Amniotic stem cell (primary cell): ENCODE data around the gene MPPED1.
A peak's percentile ranks its signal among the peaks of the same experiment; 100 is the strongest.

Experiments
- DNase-seq: peaks from one replicate; lab custom pipeline; 2025; lab: John Stamatoyannopoulos, UW

Gene MPPED1, protein sequence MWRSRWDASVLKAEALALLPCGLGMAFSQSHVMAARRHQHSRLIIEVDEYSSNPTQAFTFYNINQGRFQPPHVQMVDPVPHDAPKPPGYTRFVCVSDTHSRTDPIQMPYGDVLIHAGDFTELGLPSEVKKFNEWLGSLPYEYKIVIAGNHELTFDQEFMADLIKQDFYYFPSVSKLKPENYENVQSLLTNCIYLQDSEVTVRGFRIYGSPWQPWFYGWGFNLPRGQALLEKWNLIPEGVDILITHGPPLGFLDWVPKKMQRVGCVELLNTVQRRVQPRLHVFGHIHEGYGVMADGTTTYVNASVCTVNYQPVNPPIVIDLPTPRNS

DNA sequence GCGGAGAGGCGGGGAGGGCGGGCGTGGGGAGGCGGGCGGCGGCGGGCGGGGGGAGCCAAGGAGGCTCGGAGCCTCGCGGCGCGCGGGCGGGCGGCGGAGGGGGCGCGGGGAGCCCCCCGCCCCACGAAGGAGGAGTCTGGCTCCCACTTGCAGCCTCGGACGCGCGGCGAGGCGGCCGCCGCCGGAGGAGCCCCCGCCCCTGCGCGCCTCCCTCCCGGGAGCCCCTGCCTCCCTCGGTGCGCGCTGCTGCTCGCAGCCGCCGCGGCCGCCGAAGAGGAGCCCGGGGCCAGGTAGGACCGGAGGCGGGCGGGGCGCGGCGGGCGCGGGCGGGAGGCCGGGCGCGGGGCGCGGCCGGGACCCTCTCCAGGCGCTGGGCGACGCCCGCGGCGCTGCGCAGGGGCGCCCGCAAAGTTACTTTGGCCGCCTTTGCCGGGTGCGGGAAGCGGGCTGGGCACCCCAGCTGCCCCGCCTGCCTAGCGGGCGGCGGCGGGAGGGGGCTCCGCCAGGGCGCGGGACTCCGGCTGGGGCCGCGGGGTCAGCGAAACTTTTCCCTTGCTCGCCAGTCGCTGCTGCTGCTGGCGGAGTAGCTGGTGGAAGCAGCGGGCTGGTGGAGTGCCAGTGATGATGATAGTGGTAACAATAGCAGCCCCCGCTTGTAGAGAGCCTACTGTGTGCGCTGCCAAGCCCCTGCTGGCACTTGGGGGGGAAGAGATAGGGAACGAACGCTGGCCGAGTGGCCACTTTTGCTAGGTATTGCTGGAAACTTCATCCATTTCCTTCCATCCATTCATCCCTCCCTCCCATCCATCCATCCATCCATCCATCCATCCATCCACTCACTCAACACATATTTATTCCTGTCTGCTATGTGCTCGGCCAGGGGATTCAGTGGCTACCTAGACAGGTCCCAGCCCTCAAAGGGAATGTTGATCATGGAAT lies at the start of gene MPPED1:
TSS of gene MPPED1 (plus strand) at position 146 of the 939 bp plus-strand sequence. CDS start 12,972 bp downstream, outside the sequence.
- DNase-seq, result no peak

DNA sequence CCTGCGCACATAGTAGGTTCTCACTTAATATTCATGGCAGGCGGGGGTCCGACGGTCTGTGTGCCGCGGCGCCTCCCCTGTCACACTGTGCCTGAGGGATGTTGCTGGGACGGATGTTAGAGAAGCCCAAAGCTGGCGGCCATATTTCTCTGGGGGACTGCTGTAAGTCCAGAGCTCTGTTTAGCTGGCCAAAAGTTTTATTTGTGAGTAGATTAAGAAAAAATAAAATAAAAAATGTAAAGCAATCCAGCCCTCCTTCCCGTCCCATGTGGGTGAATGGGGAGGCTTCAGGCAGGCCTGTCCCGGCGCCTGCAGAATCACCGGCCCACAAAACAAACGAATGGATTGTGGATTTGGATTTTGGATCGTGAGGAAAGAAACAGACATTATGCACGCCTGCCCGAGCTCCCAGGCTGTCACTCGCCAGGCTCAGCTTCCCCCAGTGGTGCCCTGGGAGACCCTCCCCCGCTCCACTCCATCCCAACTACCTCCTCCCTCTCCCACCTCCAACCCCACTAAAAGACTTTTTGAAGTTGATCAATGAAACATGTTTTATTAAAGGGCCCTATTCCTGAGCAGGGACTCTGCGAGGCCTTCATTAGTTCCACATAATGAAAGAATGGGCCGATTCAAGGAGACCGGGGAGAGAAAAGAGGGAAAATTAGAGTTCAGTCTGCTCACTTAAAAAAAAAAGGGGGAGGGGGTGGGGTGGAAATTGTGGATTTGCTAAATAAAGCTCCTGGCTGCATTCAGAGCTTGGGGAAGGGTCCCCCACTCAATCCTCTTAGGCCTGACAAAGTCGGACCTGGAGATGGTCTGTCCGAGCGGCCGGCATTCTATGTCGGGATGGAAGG lies 48.3 kb upstream of the MPPED1 start:
- no peak for DNase-seq

DNA sequence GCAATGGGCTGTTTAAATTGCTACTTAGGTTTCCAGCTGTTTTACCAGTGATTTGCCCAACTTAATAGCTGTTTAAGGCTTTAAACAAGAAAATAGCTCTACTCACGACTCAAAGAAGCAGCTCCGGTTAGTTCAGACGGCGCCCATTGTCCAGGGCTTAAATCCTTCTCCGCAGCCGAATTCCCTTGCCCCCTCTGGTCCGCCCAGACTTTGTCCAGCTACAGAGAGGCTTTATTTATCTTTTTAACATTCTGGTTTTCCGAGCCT lies 47.7 kb upstream of the MPPED1 start:
- no peak for DNase-seq

DNA sequence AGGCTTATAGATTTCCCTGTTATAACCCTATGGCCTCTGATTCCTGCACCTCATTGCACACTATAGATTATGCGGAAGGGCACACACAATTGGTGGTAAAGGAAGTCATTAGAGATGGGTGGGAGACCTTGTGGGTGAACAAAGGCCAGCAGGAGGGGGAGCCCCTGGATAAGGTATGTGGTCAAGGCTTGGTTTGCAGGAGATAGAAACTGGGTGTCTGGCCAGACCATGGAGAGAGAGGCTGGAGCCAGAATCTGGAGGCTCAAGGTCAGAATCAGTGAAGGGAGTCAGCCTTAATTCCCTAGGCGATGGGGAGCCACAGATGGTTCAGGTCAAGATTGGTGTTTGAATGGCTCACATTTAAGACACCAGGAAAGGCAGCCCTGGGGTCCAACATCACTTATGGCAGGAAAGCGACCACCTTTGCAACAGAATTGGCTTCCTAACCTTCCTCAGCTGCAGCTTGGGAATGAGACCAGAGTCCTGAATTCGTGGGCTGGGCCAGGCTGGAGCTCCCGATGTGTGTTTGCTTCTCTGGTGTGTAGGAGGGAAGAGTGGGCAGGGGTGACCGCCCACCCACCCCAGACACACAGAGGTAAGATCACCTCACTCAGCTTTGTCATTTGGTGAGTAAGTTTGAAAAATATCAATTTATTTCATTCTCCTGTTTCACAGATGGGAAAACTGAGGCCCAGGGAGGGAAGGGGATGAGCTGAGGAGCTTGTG lies 45.9 kb upstream of the MPPED1 start:
- DNase-seq, result no peak

DNA sequence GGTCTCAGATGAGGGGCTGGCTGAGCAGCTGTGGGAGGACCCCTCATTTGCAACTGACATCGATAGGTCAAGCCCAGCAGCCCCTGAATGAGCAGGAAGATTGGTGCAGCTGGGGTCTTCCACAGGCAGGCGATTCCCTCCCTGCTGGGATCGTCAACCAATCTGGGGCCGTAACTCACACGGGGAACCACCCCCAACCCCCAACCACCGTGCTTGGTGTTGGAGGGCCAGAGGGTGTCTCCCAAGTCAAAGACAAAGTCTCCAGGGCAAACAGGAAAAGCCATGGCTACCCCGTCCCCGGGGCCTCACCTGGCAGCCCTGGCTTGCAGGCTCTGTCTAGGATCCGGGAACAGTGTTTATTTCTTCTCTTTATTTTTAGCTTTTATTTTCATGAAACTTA lies 41.8 kb upstream of the MPPED1 start:
- no peak for DNase-seq

DNA sequence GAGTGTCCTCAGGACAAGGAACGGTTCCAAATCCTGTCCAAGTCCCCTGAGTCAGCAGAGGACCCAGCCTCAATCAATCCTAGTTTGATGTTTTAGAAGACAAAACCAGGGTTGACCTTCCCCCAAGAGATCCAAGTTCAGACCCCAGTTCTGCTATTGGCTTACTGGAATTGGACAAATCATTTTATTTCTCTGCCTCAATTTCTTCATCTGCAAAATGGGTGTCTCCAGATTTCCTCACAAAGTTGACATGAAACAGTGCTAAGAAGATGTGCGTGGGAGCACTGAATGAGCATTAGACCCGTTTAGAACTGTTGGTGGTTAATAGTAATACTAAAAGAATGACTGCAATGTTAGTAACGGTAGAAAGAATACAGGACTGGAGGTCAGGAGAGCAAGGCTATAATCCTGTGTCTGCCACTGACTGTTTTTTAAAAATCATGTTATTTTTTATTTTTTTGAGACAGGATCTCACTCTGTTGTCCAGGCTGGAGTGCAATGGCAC lies 35.8 kb upstream of the MPPED1 start:
- DNase-seq, result no peak

DNA sequence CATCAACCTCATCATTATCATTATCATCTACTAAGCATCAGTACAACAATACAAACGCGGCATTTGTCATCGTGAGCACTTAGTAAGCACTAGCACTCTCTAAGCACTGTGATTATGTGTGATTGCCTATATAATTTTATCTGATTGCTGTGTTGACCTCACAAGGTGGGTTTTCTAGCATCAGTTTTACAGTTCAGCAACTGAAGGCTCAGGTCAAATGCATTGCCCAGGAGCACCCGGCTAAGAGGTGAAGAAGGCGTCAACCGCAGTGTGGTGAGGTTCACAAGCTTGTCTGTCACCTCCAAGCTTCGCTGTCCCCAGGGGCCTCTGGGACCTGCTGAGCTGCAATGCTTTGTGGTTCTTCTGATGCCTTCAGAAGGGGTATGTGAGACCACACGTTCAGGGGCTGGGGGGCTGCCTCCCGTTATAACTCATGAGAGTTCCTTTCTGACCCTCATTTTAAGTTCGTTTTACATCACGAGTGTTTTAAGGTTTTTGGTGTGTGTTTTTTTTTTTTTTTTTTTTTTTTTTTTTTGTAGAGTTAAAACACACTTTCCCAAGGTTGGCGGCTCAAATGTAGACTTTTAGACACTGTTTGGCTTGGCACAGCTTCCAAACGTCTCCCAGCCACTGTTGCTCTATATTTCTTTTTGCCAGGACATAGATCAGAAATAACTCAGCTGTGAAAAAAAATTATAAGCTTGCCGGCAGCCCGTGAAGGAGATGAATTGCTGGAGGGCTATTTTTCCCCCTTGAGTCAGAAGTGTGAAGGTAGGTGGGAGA lies 34.9 kb upstream of the MPPED1 start:
- DNase-seq, result no peak

DNA sequence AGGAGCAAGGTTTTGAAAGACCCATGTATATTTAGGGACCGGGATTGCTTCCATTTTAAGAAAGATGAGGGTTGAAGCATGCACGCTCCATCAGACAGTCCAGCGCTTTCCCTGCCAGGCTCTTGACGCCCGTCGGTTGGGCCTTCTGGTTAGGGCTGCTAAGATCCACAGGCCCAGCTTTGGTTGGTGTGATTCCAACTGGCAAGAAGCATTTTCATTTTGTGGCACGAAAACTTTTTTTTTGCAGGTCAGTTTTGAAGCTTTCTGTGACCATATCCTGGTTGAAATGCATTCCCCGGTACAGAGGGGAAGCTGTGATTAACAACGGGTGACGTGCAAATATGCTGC lies 34.3 kb upstream of the MPPED1 start:
- no peak for DNase-seq

DNA sequence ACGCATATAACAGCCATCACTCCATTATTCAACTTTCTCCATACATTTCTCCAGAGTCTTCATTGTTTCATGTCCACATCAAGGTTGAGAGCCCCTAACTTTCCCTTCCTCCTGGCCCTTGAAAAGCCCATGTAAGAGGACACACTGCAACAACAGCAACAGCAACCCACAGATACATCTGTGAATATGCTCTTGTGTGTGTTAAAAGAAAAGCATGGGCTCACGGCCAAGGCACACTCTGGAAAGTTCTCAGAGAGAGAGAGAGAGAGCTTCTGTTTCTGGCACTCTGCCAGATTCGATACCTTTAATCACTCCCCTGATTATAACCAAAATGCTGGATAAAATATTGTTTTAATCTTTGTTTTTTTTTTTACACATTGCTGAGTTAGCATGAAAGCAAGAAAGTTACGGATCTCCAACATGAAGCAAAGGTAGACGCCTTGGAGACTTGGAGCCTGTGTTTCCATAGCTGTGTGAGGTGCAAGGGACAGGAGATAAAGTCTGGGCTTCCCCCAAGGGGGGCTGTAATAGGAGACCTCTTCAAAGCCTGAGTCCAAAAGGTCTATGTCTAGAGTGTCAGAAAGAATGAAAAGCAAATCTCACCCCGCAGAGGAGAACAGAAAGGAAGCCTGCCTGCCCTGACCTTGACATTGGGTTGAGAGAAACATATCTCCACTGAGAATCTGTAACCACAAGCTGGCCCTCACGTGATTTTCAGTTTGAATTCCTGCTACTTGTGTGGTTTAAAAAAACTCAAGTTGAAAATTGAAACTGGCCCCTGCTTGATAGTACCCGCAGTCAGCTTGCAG lies 33.7 kb upstream of the MPPED1 start:
- DNase-seq, result no peak

DNA sequence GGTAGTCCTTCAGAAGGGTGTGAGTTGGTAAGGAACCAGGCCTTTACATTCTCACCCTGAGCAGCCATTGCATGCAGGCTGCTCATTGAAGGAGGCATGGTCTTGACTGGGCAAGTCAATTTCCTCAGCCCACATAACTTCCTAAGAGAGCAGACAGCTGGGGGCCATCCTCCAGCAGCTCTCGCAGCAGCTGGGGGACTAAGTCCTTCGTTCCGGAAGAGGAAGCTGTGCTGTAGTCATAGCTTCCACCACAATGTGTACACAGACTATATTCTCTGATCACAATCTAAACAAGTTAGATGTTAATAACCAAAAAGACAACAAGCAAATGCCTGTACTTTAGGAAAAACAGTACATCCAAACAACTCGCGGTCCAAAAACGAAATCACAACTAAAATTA lies 30.1 kb upstream of the MPPED1 start:
- no peak for DNase-seq

DNA sequence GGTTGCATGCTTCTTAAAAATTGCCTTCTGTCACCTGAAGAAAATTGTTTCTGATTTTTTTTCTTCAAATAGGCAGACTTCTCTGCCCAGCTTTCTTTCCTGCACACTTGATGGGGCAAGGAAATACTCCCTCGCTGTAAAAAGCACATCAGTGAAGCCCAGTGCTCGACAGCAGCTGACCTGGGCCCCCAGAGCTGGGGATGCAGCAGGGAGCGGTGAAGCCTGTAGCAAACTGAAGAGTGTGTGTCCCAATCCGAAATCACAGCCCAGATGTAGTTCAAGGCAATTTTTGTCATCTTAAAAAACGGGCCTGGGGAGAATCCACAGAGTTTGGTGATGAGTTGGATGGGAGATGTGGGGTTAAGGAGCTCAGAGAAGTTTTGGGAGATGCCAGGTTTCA lies 27.0 kb upstream of the MPPED1 start:
- no peak for DNase-seq

DNA sequence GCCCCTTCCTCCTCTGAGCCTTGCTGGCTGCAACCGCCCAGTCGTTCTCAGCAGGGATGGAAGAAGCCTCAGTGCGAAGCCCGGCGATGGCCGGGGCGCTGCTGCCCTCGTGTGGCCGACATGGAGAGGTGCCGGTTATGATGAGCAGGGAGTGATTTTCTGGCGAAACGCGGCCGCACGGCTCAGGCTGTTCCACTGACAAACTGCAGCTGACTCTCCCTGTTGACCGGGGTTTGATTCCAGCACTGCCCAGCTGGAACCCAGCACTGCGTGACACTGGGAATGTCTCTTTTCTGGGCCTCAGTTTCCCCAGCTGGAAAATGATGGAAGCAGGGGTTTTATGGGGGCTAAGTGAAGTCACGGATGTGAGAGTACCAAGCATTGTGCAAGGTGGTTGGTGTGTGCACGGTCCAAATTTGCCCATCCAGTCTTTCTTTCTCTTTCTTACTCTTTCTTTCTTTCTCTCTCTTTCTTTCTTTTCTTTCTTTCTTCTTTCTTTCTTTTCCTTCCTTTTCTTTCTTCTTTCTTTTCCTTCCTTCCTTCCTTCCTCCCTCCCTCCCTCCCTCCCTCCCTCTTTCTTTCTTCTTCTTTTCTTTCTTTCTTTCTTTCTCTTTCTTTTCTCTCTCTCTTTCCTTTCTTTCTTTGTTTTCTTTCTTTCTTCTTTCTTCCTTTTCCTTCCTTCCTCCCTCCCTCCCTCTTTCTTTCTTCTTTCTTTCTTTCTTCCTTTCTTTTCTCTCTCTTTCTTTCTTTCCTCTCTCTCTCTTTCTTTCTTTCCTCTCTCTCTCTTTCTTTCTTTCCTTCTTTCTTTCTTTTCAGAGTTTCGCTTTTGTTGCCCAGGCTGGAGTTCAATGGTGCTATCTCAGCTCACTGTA lies 25.8 kb upstream of the MPPED1 start:
- DNase-seq, result peak; percentile 44

DNA sequence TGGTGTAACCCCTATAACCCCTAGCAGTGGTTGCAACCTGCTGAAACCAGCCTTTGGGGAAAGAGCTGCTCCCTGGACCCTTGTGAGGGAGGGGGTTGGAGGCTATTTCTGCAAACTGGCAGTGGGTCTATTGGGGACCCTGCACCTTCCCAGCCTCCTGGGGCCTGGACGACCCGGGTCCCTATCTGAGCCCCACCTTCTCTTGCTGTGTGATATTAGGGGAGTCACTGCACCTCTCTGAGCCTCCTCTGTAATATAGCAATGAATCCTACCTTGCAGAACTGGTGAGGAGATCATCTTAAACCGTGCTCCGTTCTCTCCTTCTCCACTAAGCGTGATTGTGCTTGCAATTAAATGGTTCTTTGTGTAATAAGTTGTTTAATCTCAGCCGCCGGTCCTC lies 24.0 kb upstream of the MPPED1 start:
- DNase-seq, result no peak

DNA sequence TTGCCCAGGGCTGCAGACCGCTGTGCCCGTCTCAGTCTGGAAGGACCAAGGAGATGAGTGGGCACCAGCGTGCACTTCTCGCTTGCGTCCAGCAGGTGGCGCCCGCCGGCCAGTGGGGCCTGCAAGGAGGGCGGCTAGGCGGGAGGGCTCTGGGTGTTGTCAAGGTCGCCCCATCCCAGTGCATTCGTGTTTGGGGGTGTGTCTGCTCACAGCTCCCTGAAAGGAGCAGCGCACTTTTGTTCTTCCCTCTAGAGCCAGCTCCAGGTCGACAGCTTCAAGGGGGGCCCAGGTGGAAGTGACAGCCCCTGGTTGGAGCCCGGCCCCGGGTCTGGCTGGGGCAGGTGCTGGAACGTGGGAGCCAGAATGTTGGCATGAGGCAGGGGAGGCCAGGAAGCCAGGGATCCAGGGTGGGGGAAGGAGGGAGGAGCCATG lies 23.4 kb upstream of the MPPED1 start:
- no peak for DNase-seq

DNA sequence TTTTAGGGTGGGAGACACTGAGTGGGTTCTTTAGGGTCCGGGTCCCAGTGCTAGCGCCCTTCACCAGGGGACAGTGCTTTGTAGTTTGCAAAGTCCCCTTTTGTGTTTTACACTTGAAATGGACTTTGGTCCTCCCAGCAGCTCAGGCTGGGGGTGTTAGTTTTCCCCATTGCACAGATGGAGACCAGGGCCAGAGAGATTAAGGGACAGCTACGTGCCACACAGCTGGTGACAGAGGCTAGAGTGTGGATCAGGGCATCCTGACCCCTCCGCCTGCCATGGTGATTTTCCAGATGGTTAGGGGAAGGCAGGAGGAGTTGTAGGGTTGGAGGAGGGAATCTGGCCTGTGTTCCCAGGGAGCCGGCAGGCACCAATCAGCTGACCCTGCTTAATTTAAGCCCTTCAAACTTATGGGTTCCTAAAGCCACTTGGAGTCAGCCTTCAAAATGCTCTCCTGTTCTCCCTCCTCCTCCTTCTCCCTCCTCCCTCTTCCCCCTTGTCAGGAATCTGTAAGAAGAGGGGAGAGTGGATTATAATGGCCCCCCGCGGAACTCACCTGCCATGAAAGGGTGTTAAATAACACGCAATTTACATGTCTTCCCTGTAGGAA lies 22.5 kb upstream of the MPPED1 start:
- no peak for DNase-seq

DNA sequence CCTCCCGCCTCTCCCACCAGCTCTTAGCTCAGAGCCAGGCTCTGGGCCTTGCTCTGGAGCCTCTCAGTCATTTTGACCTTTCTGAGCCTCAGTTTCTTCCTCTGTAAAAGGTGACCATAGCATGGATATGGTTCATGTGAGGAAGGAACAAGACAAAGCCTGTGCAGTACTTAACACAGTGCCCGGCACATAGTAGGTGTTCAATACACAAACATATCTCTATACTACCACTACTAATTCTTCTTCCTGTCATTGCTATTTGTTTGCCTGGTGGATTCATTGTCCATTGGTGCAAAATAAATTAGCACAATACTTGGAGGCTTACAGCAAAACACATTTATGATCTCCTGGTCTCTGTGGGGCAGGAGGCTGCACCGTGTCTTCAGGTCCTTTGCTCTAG lies 21.6 kb upstream of the MPPED1 start:
- no peak for DNase-seq

DNA sequence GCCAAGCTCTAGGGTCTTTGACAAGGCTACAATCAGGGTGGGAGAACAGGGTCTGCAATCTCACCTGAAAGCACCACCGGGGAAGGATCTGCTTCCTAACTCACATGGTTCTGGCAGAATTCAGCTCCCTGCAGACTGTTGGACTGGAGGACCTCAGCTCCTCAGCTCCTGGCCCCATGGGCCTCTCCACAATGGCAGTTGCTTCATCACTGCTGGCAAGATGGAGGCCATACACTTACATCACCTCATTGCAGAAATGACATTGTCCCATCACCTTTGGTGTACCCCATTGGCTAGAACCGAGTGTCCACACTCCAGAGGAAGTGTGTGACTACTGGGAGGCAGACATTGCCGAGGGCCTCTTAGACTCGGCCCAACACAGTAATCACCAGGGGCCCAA lies 20.9 kb upstream of the MPPED1 start:
- no peak for DNase-seq

DNA sequence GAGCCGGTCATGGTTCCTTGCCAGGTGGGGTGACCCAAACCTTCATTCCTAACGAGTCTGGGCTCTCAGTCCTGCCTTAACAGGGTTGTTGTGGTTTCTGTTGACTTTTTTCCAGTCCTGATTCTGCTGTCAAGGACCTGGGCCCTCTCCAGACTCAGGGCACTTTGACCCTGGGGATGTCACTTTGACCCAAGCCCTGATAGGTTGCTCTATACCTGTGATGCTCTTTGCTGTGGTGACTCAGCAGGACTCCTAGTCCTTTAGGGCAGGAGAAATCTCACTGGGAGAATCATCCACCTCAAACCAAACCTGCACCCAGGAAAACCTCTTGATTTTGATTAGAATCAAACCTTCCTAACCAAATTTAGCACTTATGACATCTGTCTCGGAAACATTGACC lies 20.5 kb upstream of the MPPED1 start:
- no peak for DNase-seq
